KOPT-K1 (cell line): ENCODE measurements around the gene GMPPB.

Experiments used
- H3K27ac ChIP-seq: fragments of 200-600 bp; sonication (generic); 2 replicates; pipeline ENCODE4 v1.5.1; 2016; ENCODE audit warnings: antibody characterized with exemption, mild to moderate bottlenecking, low read depth, low read length; ENCODE audit not compliant: poor library complexity, severe bottlenecking
- H3K36me3 ChIP-seq: fragments of 200-600 bp; sonication (generic); 2 replicates; pipeline ENCODE4 v1.5.1; 2017; ENCODE audit warnings: antibody characterized with exemption, mild to moderate bottlenecking, low read length, moderate library complexity; ENCODE audit not compliant: insufficient read depth
- H3K9me3 ChIP-seq: fragments of 200-600 bp; sonication (generic); 2 replicates; pipeline ENCODE4 v1.5.1; 2017; ENCODE audit warnings: antibody characterized with exemption, low read length, mild to moderate bottlenecking; ENCODE audit not compliant: insufficient read depth, poor library complexity, severe bottlenecking

GMPPB gene

DNA sequence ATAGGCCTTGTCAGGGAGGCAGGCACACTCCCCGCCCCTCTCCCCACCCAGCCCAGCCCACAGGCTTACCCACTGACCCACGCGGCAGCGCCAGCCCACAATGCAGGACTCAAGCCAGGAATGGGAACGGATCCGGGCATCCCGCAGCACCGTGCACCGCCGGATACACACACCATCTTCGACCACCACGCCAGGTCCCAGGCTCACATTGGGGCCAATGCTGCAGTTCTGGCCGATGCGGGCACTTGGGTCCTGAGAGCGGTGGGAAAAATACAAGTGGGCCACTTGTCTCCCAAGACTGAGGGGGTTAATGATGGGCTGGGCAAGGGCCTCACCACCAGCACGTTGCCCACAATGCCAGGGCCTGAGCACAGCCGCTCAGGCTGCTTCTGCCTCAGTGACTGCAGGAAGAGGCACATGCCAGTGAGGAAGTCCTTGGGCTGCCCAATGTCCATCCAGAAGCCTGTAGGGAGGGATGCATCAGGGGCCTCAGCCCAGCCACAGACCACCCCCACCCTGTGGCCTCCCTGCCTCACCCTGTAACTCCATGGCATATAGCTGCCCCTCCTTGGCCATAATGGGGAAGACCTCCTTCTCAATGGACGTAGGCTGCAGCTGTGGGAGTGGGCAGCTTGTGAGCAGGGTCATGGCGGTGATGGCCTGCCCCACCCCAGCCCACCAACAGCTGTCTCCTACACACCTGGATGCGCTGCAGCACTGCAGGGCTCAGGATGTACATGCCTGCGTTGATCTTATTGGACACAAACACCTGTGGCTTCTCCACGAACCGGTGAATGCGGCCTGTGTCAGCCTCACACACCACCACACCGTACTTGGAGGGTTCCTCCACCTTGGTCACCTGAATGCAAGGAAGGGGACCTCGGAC is 1.6 kb downstream of the GMPPB start:
- Histone ChIP-seq H3K36me3 (peaks cover 80% of the 10 kb centered on the region), H3K9me3 (no peaks in the 10 kb centered on the region), H3K27ac (no peak overlapping the region)

DNA sequence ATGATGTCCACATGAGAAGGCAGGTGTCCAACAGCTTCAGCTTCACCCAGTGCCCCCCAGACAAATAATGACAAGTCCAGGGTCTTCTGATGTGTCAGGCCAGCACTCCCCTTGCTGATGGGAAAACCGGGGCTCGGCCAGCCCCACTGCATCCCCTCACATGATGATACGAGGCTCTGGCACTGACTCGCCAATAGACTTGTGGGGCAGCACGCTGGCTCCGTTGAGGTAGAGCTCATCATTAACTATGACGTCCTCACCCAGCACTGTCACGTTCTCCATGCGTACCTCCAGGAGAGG is 2.2 kb downstream of the GMPPB start:
- H3K27ac ChIP-seq: no peak overlapping the region
- no peaks in the 10 kb centered on the region for H3K9me3 ChIP-seq
- peaks cover 80% of the 10 kb centered on the region for H3K36me3 ChIP-seq

DNA sequence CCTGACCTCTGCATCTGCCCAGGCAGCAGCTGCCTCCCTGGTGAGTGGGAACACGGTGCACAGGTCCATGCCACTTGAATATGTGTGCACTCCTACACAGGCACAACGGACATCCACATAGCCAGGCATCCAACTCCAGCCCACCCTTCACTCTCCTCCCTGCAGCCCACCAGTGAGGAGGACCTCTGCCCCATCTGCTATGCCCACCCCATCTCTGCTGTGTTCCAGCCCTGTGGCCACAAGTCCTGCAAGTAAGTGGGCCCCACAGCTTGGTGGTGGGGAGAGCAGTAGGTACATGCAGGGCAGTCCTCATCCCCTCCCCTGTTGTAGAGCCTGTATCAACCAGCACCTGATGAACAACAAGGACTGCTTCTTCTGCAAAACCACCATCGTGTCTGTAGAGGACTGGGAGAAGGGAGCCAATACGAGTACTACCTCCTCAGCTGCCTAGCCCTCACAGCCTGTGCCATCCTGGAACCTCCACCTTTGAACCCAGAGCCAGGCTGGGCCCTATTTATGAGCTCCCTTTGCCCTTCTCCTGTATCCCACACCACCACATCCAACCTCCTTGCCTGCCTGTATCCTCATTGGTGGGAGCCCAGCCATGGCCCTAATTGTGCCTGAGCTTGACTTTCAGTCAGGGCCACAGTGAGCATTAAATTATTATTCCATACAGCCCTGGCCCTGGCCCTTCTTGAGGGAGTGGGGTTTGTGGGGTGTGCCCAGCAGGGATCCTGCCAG is 2.7 kb downstream of the GMPPB start:
- peaks cover 80% of the 10 kb centered on the region for H3K36me3 ChIP-seq
- no peaks in the 10 kb centered on the region for H3K9me3 ChIP-seq
- no peak overlapping the region for H3K27ac ChIP-seq

DNA sequence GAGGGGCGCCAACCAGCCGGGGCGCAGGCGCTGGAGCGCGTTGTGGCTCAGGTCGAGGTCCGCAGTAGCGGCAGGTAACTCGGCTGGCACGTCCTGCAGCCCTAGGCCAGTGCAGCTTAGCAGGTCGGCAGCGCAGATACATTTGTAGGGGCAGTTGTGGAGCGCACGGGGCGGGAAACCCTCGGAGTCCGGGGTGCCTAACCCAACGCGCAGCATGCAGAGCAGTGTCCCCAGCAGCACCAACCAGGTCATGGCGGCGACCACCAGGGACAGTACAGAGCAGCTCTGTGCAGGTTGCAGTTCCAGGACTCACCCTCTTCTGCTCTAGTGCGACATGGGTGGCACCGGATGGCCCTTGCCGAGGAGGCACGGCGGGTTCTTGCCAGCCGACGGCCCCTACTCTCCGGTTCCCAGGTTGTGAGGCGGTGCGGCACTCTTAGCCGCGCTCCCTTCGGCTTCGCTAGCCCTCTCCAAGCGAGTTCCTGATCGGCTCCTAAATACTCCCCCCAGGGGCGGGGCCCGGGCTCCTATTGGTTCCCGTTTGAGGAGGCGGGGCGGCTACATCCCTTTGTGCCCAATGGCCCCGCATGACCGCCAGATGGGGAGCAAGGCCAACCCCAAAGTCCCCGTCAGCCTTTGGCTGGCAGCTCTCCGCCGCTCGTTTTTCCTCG is 4.4 kb downstream of the GMPPB start, which contains the start of gene AMIGO3:
Gene AMIGO3, minus strand, starts transcription at position 471 of the 671 bp plus-strand sequence. Its CDS starts 219 bp downstream, at position 252.
- peaks cover 77% of the 10 kb centered on the region for H3K36me3 ChIP-seq
- no peaks in the 10 kb centered on the region for H3K9me3 ChIP-seq
- H3K27ac ChIP-seq: no peak within 1 kb of the TSS

DNA sequence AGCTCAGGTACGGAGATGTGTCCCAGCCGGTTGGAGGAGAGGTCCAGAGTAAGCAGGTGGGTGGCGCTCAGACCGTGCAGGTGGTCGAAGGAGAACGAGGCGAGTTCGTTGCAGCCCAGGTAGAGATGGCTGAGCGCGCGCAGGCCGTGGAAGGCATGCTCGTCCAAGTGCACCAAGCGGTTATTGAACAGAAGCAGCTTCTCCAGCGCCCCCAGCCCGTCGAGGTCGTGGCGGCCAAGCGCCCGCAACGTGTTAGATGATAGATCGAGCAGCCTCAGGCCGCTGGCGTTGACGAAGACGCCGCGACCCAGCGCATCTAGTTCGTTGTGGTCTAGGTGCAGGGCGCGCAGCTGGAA is 4.9 kb downstream of the GMPPB start:
- Histone ChIP-seq H3K9me3 (no peaks in the 10 kb centered on the region), H3K27ac (no peak overlapping the region), H3K36me3 (peaks cover 77% of the 10 kb centered on the region)

DNA sequence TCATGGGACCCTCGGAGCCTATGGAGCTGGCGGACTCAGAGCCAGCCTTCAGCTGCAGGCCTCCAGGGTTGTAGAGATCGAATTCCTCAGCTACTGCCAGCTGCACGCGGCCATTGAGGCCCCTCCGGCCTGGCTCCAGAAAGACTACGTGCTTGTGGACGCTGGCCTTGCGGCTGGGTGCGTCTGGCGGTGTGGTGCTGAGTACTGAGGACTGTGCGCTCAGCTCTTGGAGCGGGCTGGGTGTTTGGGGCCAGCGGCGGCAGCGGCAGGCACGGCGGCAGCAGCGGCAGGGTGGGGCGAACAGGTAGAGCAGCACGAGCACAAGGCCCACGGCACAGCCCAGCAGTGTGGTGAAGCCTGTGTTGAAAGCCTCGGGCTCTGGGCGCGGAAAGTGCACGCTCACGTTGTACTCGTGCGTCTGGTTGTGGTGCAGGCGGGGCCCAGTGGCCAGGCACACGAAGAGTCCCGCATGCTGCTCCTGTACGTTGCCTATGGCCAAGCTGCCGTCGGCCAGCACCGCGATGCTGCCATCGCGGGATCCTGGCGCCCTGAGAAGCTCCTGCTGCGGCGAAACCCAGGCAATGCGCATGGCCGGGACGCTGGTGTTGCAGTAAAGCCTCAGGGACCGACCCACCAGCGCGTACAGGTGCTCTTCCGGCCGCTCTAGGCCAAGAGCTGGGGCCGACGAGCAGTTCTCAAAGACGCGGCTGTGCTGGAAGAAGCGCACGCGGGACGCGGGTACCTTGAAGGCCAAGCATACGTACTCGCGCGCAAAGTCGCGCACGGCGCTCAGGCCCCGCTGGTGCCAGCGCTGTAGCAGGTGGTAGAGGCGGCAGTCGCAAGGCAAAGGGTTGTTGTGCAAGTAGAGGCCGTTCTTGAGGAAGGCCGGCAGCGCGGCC is 5.5 kb downstream of the GMPPB start:
- Histone ChIP-seq H3K27ac (no peak overlapping the region), H3K9me3 (no peaks in the 10 kb centered on the region), H3K36me3 (peaks cover 77% of the 10 kb centered on the region)

DNA sequence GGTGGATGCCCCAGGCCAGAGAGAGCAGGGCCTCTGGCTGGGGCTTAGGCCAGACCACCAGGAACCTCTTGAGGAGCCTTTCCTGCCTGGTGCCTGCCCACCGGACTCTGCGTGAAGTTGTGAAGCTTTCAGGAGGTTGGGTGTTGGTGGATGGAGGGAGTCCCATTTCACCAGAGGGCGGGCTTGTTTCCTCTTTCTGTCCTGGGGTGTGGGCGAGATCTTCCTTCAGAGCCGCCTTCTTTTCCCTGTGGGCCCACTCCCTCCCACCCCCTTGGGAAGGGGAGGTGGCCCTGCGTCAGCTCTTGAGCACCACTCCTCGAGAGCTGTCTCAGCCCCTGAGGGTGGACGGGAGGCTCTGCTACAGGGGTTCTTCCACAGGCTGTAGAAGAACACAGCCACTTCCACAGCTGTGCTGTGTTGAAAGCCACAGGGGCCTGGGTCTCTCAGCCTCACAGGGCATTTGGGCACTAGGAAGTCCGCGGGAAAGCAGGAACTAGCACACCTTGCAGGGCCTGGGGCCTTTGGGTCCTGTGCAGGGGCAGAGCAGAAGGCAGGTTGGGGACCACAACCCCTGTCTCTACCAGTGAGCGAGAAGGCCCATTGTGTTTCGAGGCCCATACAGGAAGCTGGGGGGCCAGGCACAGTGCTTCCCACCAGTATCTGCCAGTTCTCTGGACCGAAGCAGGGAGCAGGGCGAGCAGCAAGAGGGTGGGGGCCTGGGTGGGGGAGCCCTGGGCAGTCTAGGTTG is 6.4 kb downstream of the GMPPB start:
- no peak overlapping the region for H3K27ac ChIP-seq
- H3K9me3 ChIP-seq: no peaks in the 10 kb centered on the region
- peaks cover 71% of the 10 kb centered on the region for H3K36me3 ChIP-seq

DNA sequence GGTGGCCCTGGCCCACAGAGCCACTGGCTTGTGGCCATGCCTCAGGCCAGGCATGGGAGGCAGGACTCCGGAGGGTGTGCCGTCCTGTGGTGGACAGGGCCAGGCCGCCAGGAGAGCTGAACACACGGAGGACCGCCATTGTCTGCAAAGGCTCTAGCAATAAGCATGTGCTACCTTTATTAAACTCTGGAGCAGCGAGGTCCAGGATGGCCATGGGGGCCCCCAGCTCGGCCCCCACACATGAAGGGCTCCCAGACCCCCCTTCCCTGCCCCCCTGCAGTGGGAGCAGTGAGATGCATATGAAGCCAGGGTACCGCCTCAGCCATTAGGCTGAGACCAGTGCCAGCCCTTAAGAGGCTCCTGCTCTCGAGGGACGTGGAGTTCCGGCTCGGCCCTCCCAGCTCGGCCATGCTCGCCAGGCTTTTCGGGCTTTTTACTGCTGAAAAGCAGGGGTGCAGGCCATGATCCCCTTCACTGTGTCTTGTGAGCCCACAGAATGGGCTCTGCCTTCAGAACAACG is 7.0 kb downstream of the GMPPB start:
- peaks cover 65% of the 10 kb centered on the region for H3K36me3 ChIP-seq
- no peaks in the 10 kb centered on the region for H3K9me3 ChIP-seq
- H3K27ac ChIP-seq: no peak overlapping the region

DNA sequence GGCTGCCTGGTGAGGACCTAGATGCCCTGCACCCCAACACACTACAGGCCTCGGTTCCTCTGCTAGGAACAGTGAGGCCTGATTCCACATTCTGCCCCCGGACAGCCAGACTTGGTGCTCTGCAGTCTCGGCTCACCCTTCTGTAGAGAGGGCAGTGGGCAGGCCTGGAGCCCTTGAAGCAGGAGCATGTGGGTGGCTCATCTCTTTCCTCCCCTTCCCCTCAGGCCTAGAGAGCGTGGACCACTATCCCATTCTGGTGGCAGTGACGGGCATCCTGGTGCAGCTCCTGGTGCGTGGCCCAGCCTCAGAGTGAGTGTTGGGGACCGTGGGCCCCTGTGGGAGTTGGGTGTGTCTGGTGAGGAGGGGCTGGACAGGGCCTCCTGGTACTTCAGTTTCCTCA is 7.6 kb downstream of the GMPPB start:
- no peak overlapping the region for H3K27ac ChIP-seq
- H3K36me3 ChIP-seq: peaks cover 59% of the 10 kb centered on the region
- H3K9me3 ChIP-seq: no peaks in the 10 kb centered on the region

DNA sequence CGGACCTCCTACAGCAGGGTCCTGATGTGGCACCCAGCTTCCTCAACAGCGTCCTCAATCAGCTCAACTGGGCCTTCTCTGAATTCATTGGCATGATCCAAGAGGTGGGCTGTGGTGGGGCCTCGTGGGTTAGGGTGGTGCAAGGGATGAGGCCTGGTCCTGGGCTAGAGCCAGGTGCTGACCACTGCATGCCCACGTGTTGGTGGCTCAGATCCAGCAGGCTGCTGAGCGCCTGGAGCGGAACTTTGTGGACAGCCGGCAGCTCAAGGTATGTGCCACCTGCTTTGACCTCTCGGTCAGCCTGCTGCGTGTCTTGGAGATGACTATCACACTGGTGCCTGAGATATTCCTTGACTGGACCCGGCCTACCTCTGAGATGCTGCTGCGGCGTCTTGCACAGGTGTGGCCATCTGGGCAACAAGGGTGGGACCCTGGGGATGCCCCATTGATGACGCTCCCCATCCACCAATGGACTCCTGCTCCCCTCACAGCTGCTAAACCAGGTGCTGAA is 8.1 kb downstream of the GMPPB start:
- H3K36me3 ChIP-seq: peaks cover 54% of the 10 kb centered on the region
- H3K9me3 ChIP-seq: no peaks in the 10 kb centered on the region
- H3K27ac ChIP-seq: no peak overlapping the region

DNA sequence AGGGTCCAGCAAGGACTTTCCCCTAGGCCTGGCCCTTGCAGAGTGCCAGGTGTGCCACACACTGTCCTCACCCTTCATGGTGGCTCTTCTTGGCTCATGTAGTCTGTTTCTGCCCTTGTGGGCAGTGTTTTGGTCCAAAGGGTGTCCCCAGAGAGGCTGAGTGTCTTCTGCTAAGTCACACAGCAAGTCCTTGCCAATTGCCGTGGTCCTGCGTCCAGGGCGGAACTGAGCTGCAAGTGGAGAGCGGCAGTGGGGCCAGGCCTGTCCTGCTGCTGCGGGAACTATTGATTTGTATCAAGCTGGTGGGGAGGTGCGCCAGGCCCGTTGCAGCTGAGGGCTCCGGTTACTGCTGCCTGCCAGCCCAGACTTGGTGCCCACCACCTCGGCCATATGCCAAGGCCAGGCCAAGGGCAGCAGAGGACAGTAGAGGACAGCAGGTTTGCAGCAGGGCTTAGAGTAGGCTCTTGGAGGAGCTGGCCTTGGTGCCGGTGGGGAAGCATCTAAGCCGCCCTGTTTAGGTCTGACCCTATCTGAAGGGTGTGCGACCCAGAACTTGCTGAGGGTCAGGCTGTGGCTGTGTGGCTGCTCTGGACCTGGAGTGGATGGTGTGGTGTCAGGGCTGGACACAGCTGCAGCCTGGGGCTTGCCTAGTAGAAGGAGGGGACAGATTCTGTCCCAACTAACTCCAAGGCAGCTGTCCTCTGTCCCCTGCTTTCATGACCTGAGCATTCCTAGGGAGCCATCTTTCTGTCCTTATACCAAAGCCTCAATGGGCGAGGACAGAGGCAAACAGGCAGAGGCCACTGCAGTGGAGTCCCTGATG is 8.8 kb downstream of the GMPPB start:
- Histone ChIP-seq H3K36me3 (peaks cover 47% of the 10 kb centered on the region; the same call in 1 of the 2 replicates), H3K9me3 (no peaks in the 10 kb centered on the region), H3K27ac (no peak overlapping the region)

DNA sequence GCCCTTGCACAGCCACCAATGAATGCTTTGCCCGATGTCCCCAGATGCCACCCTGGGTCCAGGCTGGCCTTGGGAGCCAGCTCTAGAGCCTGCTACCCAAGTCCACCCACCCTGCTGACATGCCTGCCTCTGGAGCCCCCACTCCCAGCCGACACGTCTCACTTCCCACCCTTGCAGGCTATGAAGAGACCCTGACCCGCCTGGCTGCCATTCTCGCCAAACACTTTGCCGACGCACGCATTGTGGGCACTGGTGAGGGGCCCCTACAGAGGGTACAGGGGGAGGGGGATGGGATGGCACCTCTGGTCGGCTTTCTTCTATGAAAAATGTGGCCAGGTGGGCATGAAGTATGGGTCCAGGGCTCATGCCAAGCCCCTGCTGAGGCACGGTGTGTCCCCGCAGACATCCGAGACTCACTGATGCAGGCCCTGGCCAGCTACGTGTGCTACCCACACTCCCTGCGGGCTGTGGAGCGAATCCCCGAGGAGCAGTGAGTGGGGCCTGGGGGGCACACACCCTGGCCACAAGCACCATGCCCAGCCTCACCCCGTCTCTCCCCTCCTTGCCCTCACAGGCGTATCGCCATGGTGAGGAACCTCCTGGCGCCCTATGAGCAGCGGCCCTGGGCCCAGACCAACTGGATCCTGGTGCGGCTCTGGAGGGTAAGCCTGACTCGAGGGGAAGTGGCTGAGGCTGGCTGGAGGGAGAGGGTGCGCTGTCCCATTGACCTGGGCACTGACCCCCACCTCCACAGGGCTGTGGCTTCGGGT is 10.2 kb downstream of the GMPPB start:
- Histone ChIP-seq H3K9me3 (no peaks in the 10 kb centered on the region), H3K27ac (peak overlapping the region; percentile 70), H3K36me3 (peaks cover 34% of the 10 kb centered on the region)
